H1 (cell line): ENCODE results near the gene PLCB4. TPM values are rescaled to one million over a fixed set of nuclear protein-coding genes. Genes with fewer than 3 reads are reported as not detected.

ENCODE experiments used
- CTCF ChIA-PET: fragments of 300-600 bp; sonication (Branson Sonifier 250); formaldehyde crosslinking; loops from one replicate; lab custom pipeline; 2021; ENCODE audit not compliant: partially characterized antibody; lab: Charles Lee
- POLR2A ChIA-PET: fragments of 300-600 bp; sonication (Branson Sonifier 250); formaldehyde crosslinking; loops from one replicate; lab custom pipeline; 2021; ENCODE audit warnings: inconsistent platforms; ENCODE audit not compliant: partially characterized antibody; lab: Charles Lee
- DNase-seq, 2 experiments: peaks; one replicate each; pipeline versions ENCODE4 v3.0.0 to v3.0.0-alpha.2; 2010 to 2022; ENCODE audit warnings: low spot score in 2 of 2, low read depth in 1 of 2, mixed read lengths in 1 of 2
- FAIRE-seq: peaks from 2 replicates; lab custom pipeline; 2011; peaks lifted over from hg19 to GRCh38; lab: Jason Lieb, UNC
- H2AFZ ChIP-seq: 2 replicates; pipeline ENCODE4 v1.8.1; 2012; ENCODE audit warnings: low read length, inconsistent platforms
- H2AK5ac ChIP-seq: 2 replicates; pipeline ENCODE4 v1.6.1; 2013; ENCODE audit warnings: low read depth, low read length
- H2BK120ac ChIP-seq: replicated peaks from 2 replicates; pipeline ENCODE3; 2013; ENCODE audit warnings: low read depth, low read length, inconsistent platforms
- H2BK12ac ChIP-seq: 2 replicates; pipeline ENCODE4 v1.6.1; 2013; ENCODE audit warnings: low read depth, low read length
- H2BK15ac ChIP-seq: 2 replicates; pipeline ENCODE4 v1.6.1; 2013; ENCODE audit warnings: low read length
- H2BK20ac ChIP-seq: 2 replicates; pipeline ENCODE4 v1.6.1; 2013; ENCODE audit warnings: low read length
- H2BK5ac ChIP-seq: 2 replicates; pipeline ENCODE4 v1.6.1; 2013; ENCODE audit warnings: low read depth, low read length
- H3K14ac ChIP-seq: 2 replicates; pipeline ENCODE4 v1.6.1; 2013; ENCODE audit warnings: inconsistent platforms; ENCODE audit not compliant: insufficient read length
- H3K18ac ChIP-seq: 2 replicates; pipeline ENCODE4 v1.6.1; 2013; ENCODE audit warnings: low read length; ENCODE audit errors: extremely low read depth
- H3K23ac ChIP-seq: 2 replicates; pipeline ENCODE4 v1.6.1; 2013; ENCODE audit warnings: inconsistent platforms; ENCODE audit not compliant: insufficient read length
- H3K23me2 ChIP-seq: 2 replicates; pipeline ENCODE4 v1.6.1; 2013; ENCODE audit warnings: low read depth, low read length
- H3K27ac ChIP-seq: 2 replicates; pipeline ENCODE4 v1.6.1; 2011; ENCODE audit warnings: low read depth, low read length, inconsistent platforms
- H3K27me3 ChIP-seq, 4 experiments: replicated peaks in 1 of 4; 1 replicate in 1 of 4; 2 replicates in 3 of 4; pipeline versions ENCODE4 v1.6.1 to v1.8.1; 2011 to 2013; ENCODE audit warnings: low read length in 3 of 4, mild to moderate bottlenecking in 3 of 4, inconsistent platforms in 2 of 4, mixed read lengths in 2 of 4, moderate library complexity in 1 of 4; ENCODE audit not compliant: control insufficient read depth in 3 of 4, insufficient read depth in 3 of 4; ENCODE audit errors: extremely low read depth in 1 of 4
- H3K36me3 ChIP-seq, 4 experiments: 2 replicates each; pipeline versions ENCODE4 v1.6.1 to v1.8.1; 2011 to 2013; ENCODE audit warnings: mild to moderate bottlenecking in 4 of 4, low read length in 3 of 4, moderate library complexity in 2 of 4, control low read depth in 1 of 4, inconsistent platforms in 1 of 4; ENCODE audit not compliant: insufficient read depth in 4 of 4, control insufficient read depth in 2 of 4
- H3K4ac ChIP-seq: replicated peaks from 2 replicates; pipeline ENCODE3; 2013; ENCODE audit warnings: low read length, low read depth, mixed read lengths, inconsistent platforms; ENCODE audit not compliant: insufficient read length
- H3K4me1 ChIP-seq, 4 experiments: replicated peaks in 1 of 4; 1 replicate in 1 of 4; 2 replicates in 3 of 4; pipeline versions ENCODE4 v1.6.1 to v1.8.1; 2011 to 2013; ENCODE audit warnings: low read length in 3 of 4, inconsistent platforms in 2 of 4, mixed read lengths in 1 of 4; ENCODE audit not compliant: insufficient read depth in 4 of 4, control insufficient read depth in 3 of 4
- H3K4me2 ChIP-seq, 2 experiments: 2 replicates each; pipeline versions ENCODE4 v1.6.1 to v1.8.1; 2011 to 2013; ENCODE audit warnings: low read depth in 2 of 2, low read length in 2 of 2, control low read depth in 1 of 2, inconsistent platforms in 1 of 2, mild to moderate bottlenecking in 1 of 2; ENCODE audit not compliant: insufficient read depth in 1 of 2
- H3K4me3 ChIP-seq, 4 experiments: fragments of 200-600, 300-600 bp in 1 of 4; sonication (generic), shearing (Covaris generic), sonication (Bioruptor Twin) in 1 of 4; 2 replicates each; pipeline versions ENCODE4 v1.5.1 to v1.8.1; 2011 to 2016; ENCODE audit warnings: low read length in 4 of 4, low read depth in 3 of 4, control low read depth in 2 of 4, inconsistent platforms in 2 of 4, mild to moderate bottlenecking in 2 of 4, mixed read lengths in 1 of 4, moderate library complexity in 1 of 4; ENCODE audit not compliant: insufficient read depth in 2 of 4; ENCODE audit errors: extremely low read depth in 1 of 4
- H3K56ac ChIP-seq: replicated peaks from 2 replicates; pipeline ENCODE3; 2013; ENCODE audit warnings: low read depth, mild to moderate bottlenecking, mixed read lengths, low read length, inconsistent platforms; ENCODE audit not compliant: insufficient read length
- H3K79me1 ChIP-seq: 2 replicates; pipeline ENCODE4 v1.6.1; 2013; ENCODE audit warnings: low read depth, low read length, control low read depth
- H3K79me2 ChIP-seq, 2 experiments: 2 replicates each; pipeline versions ENCODE4 v1.6.1 to v1.8.1; 2012 to 2013; ENCODE audit warnings: low read length in 2 of 2, mild to moderate bottlenecking in 2 of 2, inconsistent platforms in 1 of 2; ENCODE audit not compliant: insufficient read depth in 2 of 2, control insufficient read depth in 1 of 2
- H3K9ac ChIP-seq, 4 experiments: replicated peaks in 1 of 4; 1 replicate in 1 of 4; 2 replicates in 3 of 4; pipeline versions ENCODE4 v1.6.1 to v1.8.1; 2011 to 2013; ENCODE audit warnings: low read depth in 3 of 4, low read length in 3 of 4, control low read depth in 2 of 4, mild to moderate bottlenecking in 2 of 4, moderate library complexity in 2 of 4, inconsistent platforms in 1 of 4; ENCODE audit errors: extremely low read depth in 1 of 4
- H3K9me3 ChIP-seq, 2 experiments: 2 replicates each; pipeline versions ENCODE4 v1.6.1 to v1.8.1; 2012 to 2013; ENCODE audit warnings: mild to moderate bottlenecking in 2 of 2, moderate library complexity in 2 of 2, control low read depth in 1 of 2, inconsistent platforms in 1 of 2, low read depth in 1 of 2, low read length in 1 of 2, mixed read lengths in 1 of 2; ENCODE audit not compliant: insufficient read depth in 2 of 2
- H4K20me1 ChIP-seq, 2 experiments: replicated peaks in 1 of 2; 2 replicates each; pipeline versions ENCODE3 to v1.8.1; 2011 to 2013; ENCODE audit warnings: inconsistent platforms in 2 of 2, low read length in 2 of 2, mild to moderate bottlenecking in 1 of 2; ENCODE audit not compliant: insufficient read depth in 2 of 2, control insufficient read depth in 1 of 2
- H4K5ac ChIP-seq: 2 replicates; pipeline ENCODE4 v1.6.1; 2013; ENCODE audit warnings: low read length, low read depth, mixed read lengths, inconsistent platforms; ENCODE audit not compliant: insufficient read length
- H4K8ac ChIP-seq: 2 replicates; pipeline ENCODE4 v1.8.0; 2013; ENCODE audit warnings: mild to moderate bottlenecking, moderate library complexity, low read length, inconsistent platforms; ENCODE audit not compliant: insufficient read depth; ENCODE audit errors: extremely low read depth
- H4K91ac ChIP-seq: replicated peaks from 2 replicates; pipeline ENCODE3; 2013; ENCODE audit warnings: low read length, mixed read lengths, inconsistent platforms; ENCODE audit not compliant: insufficient read length
- ASH2L ChIP-seq: fragments of 200-600, 300-600 bp; sonication (generic); IDR thresholded peaks from one replicate; pipeline ENCODE4 v1.7.1; 2017; ENCODE audit warnings: low read length
- KDM1A ChIP-seq: fragments of 200-600, 300-600 bp; sonication (generic); IDR thresholded peaks from 2 replicates; pipeline ENCODE4 v1.7.1; 2016; ENCODE audit warnings: mild to moderate bottlenecking, low read length, borderline replicate concordance
- RXRA ChIP-seq: IDR thresholded peaks from 2 replicates; pipeline ENCODE4 v1.6.1; 2011; ENCODE audit warnings: low read depth, mild to moderate bottlenecking, low read length, moderate library complexity; ENCODE audit not compliant: insufficient read depth
- SP1 ChIP-seq: IDR thresholded peaks from 2 replicates; pipeline ENCODE4 v1.6.1; 2011; ENCODE audit warnings: low read depth, low read length
- WGBS, 2 experiments: shearing (Covaris generic) in 1 of 2; methylation state at CpG; one replicate each; pipeline versions ENCODE4 v1.1.6 to v1.1.7; 2013 to 2015; ENCODE audit warnings: low lambda C conversion rate in 2 of 2, mixed read lengths in 2 of 2, inconsistent platforms in 1 of 2, low coverage in 1 of 2, missing lambda C conversion rate in 1 of 2; ENCODE audit not compliant: insufficient replicate concordance in 2 of 2, insufficient coverage in 1 of 2, insufficient read length in 1 of 2; ENCODE audit errors: extremely low coverage in 1 of 2, missing lambda C conversion rate in 1 of 2; 5-methylcytosine and 5-hydroxymethylcytosine counted together
- polyA plus RNA-seq, 7 experiments: library from polyadenylated mRNA; depleted of rRNA in 3 of 7; stranded (reverse) in 5 of 7; unstranded in 2 of 7; fragments of >200 nt in 5 of 7; fragments of 200-250 nt in 2 of 7; gene quantifications; 1 replicate in 5 of 7; 2 replicates in 1 of 7; 4 replicates in 1 of 7; pipeline versions ENCODE4 v1.2.1 to v1.2.3, GENCODE V29; 2011 to 2013; ENCODE audit warnings: missing spikeins in 2 of 7, mixed read lengths in 2 of 7
- total RNA-seq: library from RNA; stranded (reverse); fragmentation: NEBNext Ultra II Directional; extraction: Animal tissue kit (Norgen Biotek cat#: 25700); gene quantifications from 2 replicates; pipeline ENCODE4 v1.2.1, GENCODE V29; 2021

The PLCB4 gene
- total and polyA plus RNA-seq, 2 of the 8 experiments (the other 6 are each of a cell fraction or from before 2014, with no cell fraction given), result 3.2 to 14.1 TPM

GRCh38 chr20:9427430-9428291 lies 358.8 kb downstream of the PLCB4 start:
- Histone ChIP-seq H3K9me3 (no peaks in the 10 kb centered on the region), H2BK120ac (no peak overlapping the region), H2BK12ac (no peak overlapping the region), H3K36me3 (peaks cover 0 to 3% (median 0%) of the 10 kb centered on the region in 4 experiments; a peak in 2 of 8 replicates), H3K27ac (no peak overlapping the region), H4K91ac (no peak overlapping the region), H3K4me3 (no peak overlapping the region), H2AK5ac (no peak overlapping the region), H3K27me3 (no peaks in the 10 kb centered on the region), H2BK20ac (no peak overlapping the region), H3K23me2 (no peaks in the 10 kb centered on the region), H4K8ac (no peak overlapping the region), H3K23ac (no peak overlapping the region), H3K79me2 (no peaks in the 10 kb centered on the region), H2BK5ac (no peak overlapping the region), H2BK15ac (no peak overlapping the region), H3K14ac (no peak overlapping the region), H4K20me1 (no peaks in the 10 kb centered on the region), H3K18ac (no peak overlapping the region), H3K79me1 (no peaks in the 10 kb centered on the region), H2AFZ (no peak overlapping the region), H4K5ac (no peak overlapping the region), H3K4me1 (no peaks in the 10 kb centered on the region), H3K9ac (no peak overlapping the region), H3K4ac (no peak overlapping the region), H3K4me2 (no peak overlapping the region), H3K56ac (no peak overlapping the region)
- no peak for TF ChIP-seq KDM1A
- no peak for TF ChIP-seq ASH2L
- no peak for TF ChIP-seq SP1
- TF ChIP-seq RXRA, result no peak
- no peak for FAIRE-seq
- CTCF ChIA-PET, result no interaction called here
- WGBS, 2 experiments, result 91% methylated on average over 9 of the region's 9 CpGs; no CpG with 5 or more reads in 1 of the 2 experiments
- POLR2A ChIA-PET, result interaction anchor here (0.7 kb wide), 1 partner anchor 11 kb away, joined by 3 read pairs; no protein-coding TSS in a partner anchor
- DNase-seq, result no peak
